Mucosa of rectum (tissue), 2 donors: ENCODE data around the gene GATA6.

ENCODE experiments used
- H3K27ac ChIP-seq, 2 donors: one replicate each; pipeline ENCODE4 v1.7.0; 2013; ENCODE audit warnings: inconsistent platforms in 2 of 2, low read depth in 2 of 2, low read length in 2 of 2
- H3K27me3 ChIP-seq, 2 donors: one replicate each; pipeline ENCODE4 v1.7.0; 2013; ENCODE audit warnings: low read length in 2 of 2; ENCODE audit not compliant: control insufficient read depth in 2 of 2, insufficient read depth in 2 of 2
- H3K36me3 ChIP-seq, 2 donors: one replicate each; pipeline ENCODE4 v1.7.0; 2013; ENCODE audit warnings: low read length in 2 of 2; ENCODE audit not compliant: control insufficient read depth in 2 of 2, insufficient read depth in 2 of 2
- H3K4me1 ChIP-seq, 2 donors: one replicate each; pipeline ENCODE4 v1.7.0; 2013; ENCODE audit warnings: low read length in 2 of 2, mild to moderate bottlenecking in 1 of 2; ENCODE audit not compliant: control insufficient read depth in 2 of 2, insufficient read depth in 2 of 2
- H3K4me3 ChIP-seq, 2 donors: one replicate each; pipeline ENCODE4 v1.7.0; 2013; ENCODE audit warnings: low read length in 2 of 2
- H3K9ac ChIP-seq, 2 donors: one replicate each; pipeline ENCODE4 v1.7.0; 2013; ENCODE audit warnings: low read length in 2 of 2, low read depth in 1 of 2, mild to moderate bottlenecking in 1 of 2
- H3K9me3 ChIP-seq, 2 donors: one replicate each; pipeline ENCODE4 v1.7.0; 2013; ENCODE audit warnings: low read length in 2 of 2; ENCODE audit not compliant: control insufficient read depth in 2 of 2
- donor health status: healthy.
- donor health status: Normal muscosa, but diverticular disease.

GATA6 gene

DNA sequence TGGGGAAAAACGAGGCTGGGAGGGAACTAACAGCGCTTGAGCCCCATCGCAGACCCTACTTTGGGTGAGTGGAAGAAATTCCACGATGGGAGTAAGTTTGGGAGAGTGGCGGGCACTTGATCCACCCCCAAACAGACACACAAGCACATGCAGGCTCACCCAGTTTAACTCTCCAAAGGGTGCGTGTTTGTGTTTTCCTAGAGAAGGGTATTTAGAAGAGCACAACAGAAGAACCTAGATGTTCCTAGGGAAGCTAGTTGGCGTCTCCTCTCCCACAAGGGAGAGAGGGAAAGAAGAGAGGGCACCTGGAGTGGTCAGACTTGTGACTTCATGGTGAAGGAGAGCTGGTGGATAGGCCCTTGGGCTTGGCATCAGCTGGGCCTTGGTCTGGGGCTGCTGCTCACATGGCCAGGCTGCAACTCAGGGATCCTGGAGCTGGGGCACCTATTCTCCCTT is 3.2 kb downstream of the GATA6 start:
- H3K9me3 ChIP-seq = no peaks in the 10 kb centered on the region
- H3K36me3 ChIP-seq = peaks cover 2 to 15% of the 10 kb centered on the region in 2 donors
- H3K4me3 ChIP-seq = peak overlapping the region; percentile 77 to 83
- peaks cover 10 to 17% of the 10 kb centered on the region in 2 donors for H3K4me1 ChIP-seq
- peak overlapping the region; percentile 77 to 84 for H3K27ac ChIP-seq
- H3K9ac ChIP-seq = peak overlapping the region; percentile 68 to 99
- peaks cover 11% of the 10 kb centered on the region in 2 donors for H3K27me3 ChIP-seq

GRCh38 chr18:22173221-22173927 is 4.0 kb downstream of the GATA6 start:
- Histone ChIP-seq H3K4me1 (peaks cover 11 to 17% of the 10 kb centered on the region in 2 donors), H3K27me3 (peaks cover 5 to 10% of the 10 kb centered on the region in 2 donors), H3K27ac (peak overlapping the region; percentile 77 to 84), H3K9ac (peak overlapping the region; percentile 68 to 99), H3K36me3 (peaks cover 2 to 15% of the 10 kb centered on the region in 2 donors), H3K4me3 (peak overlapping the region; percentile 77 to 83), H3K9me3 (no peaks in the 10 kb centered on the region)

GRCh38 chr18:22173928-22174301 is 4.5 kb downstream of the GATA6 start:
- peak overlapping the region; percentile 77 to 83 for H3K4me3 ChIP-seq
- H3K9me3 ChIP-seq = no peaks in the 10 kb centered on the region
- H3K27ac ChIP-seq = peak overlapping the region; percentile 77 to 84
- H3K27me3 ChIP-seq = peaks cover 2 to 7% of the 10 kb centered on the region in 2 donors
- H3K4me1 ChIP-seq = peaks cover 11 to 14% of the 10 kb centered on the region in 2 donors
- peaks cover 2 to 15% of the 10 kb centered on the region in 2 donors for H3K36me3 ChIP-seq
- H3K9ac ChIP-seq = peak overlapping the region; percentile 68 to 99

- peaks cover 2 to 15% of the 10 kb centered on the region in 2 donors for H3K36me3 ChIP-seq
- peak overlapping the region; percentile 68 to 99 for H3K9ac ChIP-seq
- peak overlapping the region; percentile 77 to 83 for H3K4me3 ChIP-seq
- H3K4me1 ChIP-seq = peaks cover 11 to 16% of the 10 kb centered on the region in 2 donors
- H3K27ac ChIP-seq = peak overlapping the region; percentile 77 to 84
- H3K27me3 ChIP-seq = peaks cover 2 to 7% of the 10 kb centered on the region in 2 donors
- H3K9me3 ChIP-seq = no peaks in the 10 kb centered on the region
These were observed 5.2 kb downstream of the GATA6 start for GRCh38 chr18:22174341-22175145.

DNA sequence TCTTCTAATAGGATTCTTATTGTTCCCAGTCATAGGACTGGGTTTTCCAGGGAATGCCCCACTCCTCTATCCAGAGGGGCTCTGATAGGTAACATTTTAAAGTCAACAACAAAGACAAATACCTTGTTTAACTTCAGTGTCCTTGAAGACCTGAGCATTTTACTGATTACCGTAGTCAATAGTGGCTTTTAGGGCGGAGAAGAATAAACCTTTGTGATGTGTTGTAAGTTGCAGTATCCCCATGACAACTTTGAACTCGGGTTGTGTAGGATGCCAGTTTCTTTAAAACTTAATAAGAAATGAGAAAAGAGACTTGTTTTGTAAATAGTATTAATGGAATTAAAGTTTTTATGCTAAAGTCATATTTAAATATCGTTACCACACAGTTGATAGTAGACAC is 6.0 kb downstream of the GATA6 start:
- Histone ChIP-seq H3K9me3 (no peaks in the 10 kb centered on the region), H3K4me1 (peaks cover 16% of the 10 kb centered on the region in 2 donors), H3K27me3 (peaks cover 2 to 7% of the 10 kb centered on the region in 2 donors), H3K9ac (peak overlapping the region; percentile 28 to 99), H3K27ac (peak overlapping the region; percentile 27 to 84), H3K36me3 (peaks cover 2 to 15% of the 10 kb centered on the region in 2 donors), H3K4me3 (peak overlapping the region; percentile 71 to 83)

DNA sequence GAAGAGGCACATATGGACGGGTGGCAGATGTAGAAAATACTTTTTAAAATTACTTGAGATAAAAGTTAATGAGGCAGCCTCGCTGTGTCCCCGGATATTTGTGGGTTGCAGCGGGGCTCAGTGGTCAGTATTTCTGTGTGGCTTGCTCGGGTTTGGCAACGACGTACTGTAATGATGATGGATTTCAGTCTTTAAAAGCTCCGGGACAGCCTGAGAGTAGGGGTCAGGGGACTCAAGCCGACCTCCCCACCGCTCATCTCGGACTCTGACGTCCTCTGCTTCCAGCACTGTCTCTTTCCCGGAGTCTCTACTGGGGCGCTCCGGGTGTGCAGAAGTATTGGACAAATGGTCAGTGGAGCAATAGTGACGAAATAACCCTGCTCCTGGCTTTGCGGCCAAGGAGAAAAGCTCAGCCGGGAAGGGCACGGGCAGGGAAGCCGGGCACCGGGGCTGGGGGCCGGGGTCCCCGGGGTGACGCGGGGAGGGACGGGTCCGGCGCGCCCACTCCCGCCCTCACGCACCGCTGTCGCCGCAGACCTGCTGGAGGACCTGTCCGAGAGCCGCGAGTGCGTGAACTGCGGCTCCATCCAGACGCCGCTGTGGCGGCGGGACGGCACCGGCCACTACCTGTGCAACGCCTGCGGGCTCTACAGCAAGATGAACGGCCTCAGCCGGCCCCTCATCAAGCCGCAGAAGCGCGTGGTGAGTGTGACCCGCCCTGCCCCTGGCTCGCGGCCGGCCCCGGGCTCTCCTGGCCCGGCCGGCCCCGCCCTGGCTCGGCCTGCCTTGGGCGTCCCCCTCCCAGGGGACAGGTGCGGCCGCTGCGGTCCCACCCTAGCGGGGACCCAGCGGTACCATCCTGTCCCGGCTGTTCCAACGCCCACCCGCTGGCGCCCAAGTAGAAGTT is 7.3 kb downstream of the GATA6 start:
- Histone ChIP-seq H3K4me3 (peak overlapping the region; percentile 49 to 71), H3K9me3 (no peaks in the 10 kb centered on the region), H3K36me3 (peaks cover 4 to 14% of the 10 kb centered on the region in 2 donors), H3K27ac (peak overlapping the region; percentile 77 to 84), H3K9ac (peak overlapping the region; percentile 54 to 82), H3K27me3 (peaks cover 2 to 7% of the 10 kb centered on the region in 2 donors), H3K4me1 (peaks cover 19% of the 10 kb centered on the region in 2 donors)

DNA sequence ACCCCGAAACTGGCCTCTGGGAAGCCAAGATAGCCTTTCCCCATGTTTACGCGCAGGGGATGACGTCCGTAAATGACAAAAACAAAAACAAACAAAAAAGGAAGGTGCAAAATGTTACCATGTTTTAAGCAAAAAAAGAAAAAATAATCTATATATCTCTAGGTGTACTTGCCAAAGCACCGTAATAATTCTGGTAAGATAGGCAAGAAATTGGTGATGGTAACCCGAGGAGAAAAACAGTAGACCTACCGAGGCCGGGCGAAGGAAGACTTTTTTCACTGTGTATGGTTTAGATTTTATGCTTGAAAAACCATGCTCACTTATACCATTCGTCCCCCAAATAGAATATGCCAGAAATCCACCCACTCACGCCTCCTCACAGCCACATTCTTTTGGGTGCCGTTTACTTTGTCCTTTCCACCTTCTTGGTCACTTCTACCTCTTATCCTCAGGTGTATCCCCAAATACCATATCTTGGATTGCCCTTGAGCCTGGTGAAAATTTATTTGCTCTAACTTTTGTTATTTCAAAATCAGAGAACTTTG is 8.0 kb downstream of the GATA6 start:
- H3K27ac ChIP-seq = peak overlapping the region; percentile 77 to 84
- H3K4me3 ChIP-seq = peak overlapping the region; percentile 49 to 59
- peaks cover 2 to 5% of the 10 kb centered on the region in 2 donors for H3K27me3 ChIP-seq
- H3K36me3 ChIP-seq = peaks cover 4 to 15% of the 10 kb centered on the region in 2 donors
- H3K4me1 ChIP-seq = peaks cover 19% of the 10 kb centered on the region in 2 donors
- H3K9ac ChIP-seq = peak overlapping the region; percentile 52 to 82
- H3K9me3 ChIP-seq = no peaks in the 10 kb centered on the region

- Histone ChIP-seq H3K9me3 (no peaks in the 10 kb centered on the region), H3K4me3 (no peak overlapping the region), H3K27ac (peak overlapping the region; percentile 77 to 84), H3K27me3 (peaks cover 0 to 3% of the 10 kb centered on the region in 2 donors), H3K9ac (peak overlapping the region in 1 of 2 donors; percentile 61), H3K36me3 (peaks cover 9 to 11% of the 10 kb centered on the region in 2 donors), H3K4me1 (peaks cover 24 to 30% of the 10 kb centered on the region in 2 donors)
These were observed 9.8 kb downstream of the GATA6 start for GRCh38 chr18:22179174-22179573.

DNA sequence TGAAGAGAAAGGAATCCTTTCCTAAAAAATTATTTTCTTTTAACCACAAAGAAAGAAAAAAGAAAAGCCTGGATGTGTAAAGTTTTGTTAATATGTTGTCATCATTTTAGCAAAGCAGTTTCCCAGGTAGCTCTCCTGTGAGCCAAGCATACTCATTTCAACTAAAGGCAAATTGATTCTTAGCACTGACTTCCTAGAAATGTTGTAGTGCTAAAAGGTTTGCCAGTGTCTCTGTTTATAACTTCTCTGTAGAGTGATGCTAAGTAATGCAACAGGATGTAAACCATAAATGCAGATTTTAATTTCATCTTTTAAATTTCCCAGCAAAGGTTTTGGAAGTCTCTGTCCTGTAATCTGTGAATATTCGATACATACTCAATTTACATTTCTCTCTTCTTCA is 10.2 kb downstream of the GATA6 start:
- H3K27ac ChIP-seq = peak overlapping the region; percentile 60 to 84
- peaks cover 0 to 3% of the 10 kb centered on the region in 2 donors for H3K27me3 ChIP-seq
- no peak overlapping the region for H3K4me3 ChIP-seq

More for the DNA sequence above, 10.2 kb downstream of the GATA6 start:
- Histone ChIP-seq H3K9me3 (no peaks in the 10 kb centered on the region), H3K4me1 (peaks cover 20 to 30% of the 10 kb centered on the region in 2 donors), H3K9ac (peak overlapping the region in 1 of 2 donors; percentile 44), H3K36me3 (peaks cover 11 to 12% of the 10 kb centered on the region in 2 donors)
